ENCODE results near the gene DUSP22. TPM values are rescaled to one million over a fixed set of nuclear protein-coding genes. Genes with fewer than 3 reads are reported as not detected.
"Not testable (repeated sequence)": the region's sequence is repeated elsewhere in the genome, so short reads cannot be mapped to it uniquely, and the experiment has no call there.

DUSP22 gene
- total RNA-seq, 1 experiment from 2014 or later: 14.4 TPM

GRCh38 chr6:323730-324088 lies 31.4 kb downstream of the DUSP22 start:
- DNase-seq (ENCODE audit: low spot score): no peak

DNA sequence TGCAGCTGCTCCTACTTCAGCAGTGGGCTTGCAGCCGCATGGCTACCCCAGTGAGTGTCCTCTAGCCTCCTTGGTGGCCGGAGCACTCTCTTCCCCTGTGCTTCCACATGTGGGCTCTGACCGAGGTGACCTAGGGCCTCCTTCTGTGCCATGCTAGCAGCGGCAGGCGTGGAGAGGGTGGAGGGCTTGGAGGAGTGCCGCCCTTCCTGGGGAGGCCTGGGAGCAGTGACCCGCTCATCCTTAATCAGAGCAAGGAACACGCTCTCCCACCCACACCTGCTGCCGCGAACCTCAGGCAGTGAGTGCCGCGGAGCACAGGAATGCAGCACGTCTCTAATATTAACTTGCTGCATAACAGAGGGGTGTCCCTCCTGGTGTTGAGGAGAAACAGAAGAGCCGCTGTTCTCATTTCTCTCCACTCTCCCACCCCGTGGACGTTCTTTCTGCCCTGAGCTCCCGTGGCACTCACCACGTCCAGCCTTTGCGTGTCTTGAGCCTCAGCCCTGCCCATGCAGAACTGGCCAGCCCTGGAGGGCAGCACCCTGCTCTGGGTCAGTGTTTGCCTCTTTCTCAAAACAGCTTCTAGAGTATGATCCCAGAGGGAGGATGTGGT lies 31.9 kb downstream of the DUSP22 start:
- no peak for DNase-seq (ENCODE audit: low spot score)

DNA sequence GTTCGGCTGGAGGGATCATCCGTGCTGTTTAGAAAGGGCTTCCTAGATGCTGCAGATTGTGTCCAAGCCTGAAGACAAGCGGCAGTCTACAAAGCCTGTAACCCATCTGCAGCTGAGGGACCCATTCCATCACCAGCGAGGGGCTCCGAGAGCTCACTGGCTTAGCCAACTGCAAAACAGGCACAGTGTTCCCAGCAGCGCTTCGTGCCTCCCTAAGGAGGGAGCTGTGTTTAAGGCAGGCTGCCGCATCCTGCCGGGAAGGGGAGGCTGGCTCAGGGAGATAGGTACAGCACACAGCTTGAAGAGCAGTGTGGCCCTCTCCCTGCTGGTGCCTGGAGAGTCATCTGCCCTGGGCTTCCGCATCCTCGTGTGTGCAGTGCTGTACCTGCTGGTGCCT lies 32.4 kb downstream of the DUSP22 start:
- no peak for DNase-seq (ENCODE audit: low spot score)

- DNase-seq (ENCODE audit: low spot score): not testable (repeated sequence)
Measured at GRCh38 chr6:325161-325860, 33.0 kb downstream of the DUSP22 start.

GRCh38 chr6:326066-326465 lies 33.8 kb downstream of the DUSP22 start:
- not testable (repeated sequence) for DNase-seq (ENCODE audit: low spot score)

DNA sequence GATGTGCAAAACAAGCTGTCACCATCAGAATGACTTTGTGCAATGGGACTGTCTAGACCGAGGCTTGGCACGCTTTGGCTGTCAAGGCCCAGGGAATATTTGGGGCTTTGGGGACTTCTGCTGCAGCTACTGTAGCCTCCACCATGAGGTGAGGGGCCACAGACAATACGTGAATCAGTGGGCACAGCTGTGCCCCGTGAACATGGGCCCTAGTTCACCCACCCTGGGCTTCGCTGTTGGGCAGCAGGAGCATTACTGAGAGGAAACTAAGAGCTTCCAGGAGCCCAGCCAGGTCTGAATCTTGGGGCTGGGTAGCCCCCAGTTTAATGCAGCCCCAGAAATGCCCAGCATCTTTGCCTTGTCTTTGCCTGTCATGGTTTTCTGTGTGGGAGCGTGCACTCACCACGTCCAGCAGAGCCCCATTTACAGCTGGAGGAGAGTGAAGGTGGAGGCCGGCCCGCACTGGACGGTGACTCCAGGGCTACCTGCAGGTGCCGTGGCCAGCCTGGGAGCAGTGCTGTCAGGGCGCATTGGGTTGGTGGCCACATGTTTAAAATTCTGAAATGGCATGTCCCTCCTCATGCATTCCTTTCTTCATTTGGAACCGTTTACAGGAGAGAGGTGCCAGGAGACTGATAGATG lies 34.7 kb downstream of the DUSP22 start:
- DNase-seq (ENCODE audit: low spot score): no peak

- DNase-seq (ENCODE audit: low spot score): no peak
Measured at GRCh38 chr6:327538-328116, 35.3 kb downstream of the DUSP22 start.

DNA sequence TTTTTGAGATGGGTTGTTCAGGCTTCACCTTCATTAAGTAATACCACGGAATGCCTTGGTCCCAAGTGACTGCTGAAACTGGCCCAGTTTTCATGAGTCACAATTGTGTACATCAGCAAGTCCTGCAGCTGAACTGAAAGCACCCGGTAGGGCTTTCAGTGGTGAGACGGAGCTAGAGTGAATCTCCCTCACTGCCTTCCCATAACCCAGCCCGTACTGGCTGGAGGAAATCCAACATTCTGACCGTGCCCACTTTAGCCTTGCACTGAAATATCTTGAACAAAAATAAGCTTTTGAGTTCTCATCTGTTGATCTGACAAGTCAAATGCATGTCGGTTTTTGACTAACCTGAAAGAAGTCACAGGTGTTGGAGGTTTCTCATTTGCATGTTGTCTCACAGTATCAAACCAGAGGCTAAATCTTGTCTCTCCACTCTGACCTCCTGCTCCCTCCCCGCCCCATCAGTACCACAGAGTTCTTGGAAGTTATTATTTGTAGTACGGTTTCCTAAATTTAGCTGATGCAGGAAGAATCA lies 35.9 kb downstream of the DUSP22 start:
- no peak for DNase-seq (ENCODE audit: low spot score)

DNA sequence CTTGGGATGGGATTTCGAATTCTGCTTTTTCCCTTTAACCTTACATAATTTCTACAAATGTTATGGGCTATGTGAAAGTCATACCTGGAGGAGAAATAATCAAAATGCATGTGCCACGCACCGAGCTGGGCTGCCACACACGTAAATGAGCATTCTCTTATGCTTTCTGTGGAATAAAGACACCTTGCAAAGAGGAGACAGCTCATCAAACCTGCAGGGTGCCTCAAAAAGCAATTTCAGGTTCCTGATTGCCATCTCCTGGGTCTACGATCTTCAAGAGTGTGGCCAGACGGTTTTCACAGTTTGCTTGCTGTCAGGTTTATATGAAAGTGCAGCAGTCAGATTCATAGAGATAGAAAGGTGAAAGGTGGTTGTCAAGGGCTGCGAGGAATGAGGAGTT lies 36.6 kb downstream of the DUSP22 start:
- no peak for DNase-seq (ENCODE audit: low spot score)

DNA sequence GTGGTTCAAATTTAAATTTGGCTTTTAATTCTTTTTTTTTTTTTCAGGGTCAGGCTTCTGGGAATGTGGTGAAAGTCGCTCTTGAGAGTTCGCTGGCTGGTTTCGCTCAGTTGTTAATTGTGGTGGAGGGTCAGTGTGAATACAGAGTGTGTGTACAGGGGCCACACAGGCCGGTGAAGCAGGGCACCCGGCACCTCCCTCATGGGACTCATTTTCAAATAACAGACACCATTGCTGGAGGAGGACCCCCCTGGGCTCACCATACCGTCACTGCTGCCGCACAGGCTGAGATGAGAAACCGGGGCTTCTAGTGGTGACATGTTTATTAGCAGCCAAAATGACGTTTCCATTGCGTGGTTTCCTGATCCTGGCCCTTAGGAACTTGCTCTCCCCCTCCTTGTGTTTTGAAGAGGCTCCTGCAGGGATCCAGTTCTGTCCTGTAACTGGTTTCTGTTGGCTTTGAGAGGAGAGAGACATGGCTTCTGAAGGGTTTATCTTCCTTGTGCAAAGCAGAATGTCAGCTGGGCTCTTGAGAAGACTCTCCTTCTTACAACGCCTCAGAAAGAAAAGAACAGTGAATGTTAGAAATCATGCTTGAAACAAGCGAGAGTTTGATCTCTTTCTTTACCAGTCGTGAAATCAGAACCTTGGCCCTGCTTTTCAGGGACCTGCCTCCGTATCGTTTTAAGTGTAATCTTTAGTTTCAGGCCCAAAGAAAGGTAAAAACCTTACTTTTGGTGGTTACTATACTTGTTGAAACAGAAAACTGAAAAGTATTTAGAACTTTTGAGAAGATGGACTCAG lies 37.8 kb downstream of the DUSP22 start:
- no peak for DNase-seq (ENCODE audit: low spot score)

DNA sequence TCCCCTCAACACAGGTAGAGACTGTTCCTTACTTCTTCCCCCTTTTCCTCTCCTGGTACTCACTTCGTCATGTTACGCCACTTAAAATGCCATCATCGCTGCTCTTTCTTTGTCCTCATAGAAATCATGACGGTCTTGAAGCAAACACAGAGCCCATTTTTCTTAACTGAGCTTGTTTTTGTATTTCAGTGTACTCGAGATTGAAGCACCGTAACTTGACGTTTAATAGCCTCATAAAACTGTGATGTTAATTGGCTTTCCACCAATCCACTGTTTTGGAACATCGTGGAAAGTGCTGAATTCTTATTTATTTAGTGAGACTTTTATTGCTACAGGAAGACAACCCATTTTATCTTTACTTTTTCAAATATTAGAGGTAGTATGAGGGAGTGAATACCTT lies 38.7 kb downstream of the DUSP22 start:
- DNase-seq (ENCODE audit: low spot score): no peak

DNA sequence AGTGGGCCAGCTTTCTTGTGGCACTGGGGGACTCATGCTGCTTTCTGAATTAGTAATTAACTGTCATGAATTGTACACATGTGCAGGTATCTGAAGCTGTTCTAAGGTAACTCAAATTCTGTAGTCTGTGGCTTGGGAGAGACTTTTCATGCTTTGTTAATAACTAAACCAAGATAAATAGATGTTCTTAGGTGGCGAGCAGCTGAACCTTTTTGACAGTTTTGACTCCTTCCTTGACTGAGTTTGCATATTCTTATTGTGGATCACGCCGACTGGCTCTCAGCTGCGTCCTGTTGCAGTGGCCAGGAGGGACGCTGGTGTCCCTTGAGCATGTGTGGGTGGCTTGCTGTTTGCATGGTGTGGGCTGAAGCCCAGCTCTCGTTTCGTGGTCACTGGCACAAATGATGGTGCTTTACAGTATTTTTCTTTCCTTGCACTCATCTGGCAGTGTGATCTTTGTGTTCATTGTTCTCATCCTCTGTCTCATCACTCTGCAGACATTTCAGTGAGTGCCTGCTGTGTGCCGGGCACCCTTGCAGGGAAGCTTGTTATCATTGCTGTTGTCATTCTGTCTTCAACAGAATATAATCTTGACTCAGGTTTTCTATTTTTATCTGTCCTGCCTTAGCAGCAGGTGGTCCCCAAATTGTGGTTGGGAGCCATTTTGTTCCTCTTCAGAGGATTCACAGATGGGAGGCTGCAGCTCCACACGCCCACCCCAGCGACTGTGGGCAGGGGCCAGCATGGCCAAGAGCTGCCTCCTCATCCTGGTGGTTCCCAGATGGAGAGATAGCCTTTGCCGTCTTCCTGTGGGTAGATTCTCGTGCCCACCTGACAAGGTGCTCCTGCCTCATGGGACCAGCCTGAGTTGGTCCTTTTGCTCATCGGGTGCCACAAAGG lies 39.6 kb downstream of the DUSP22 start:
- no peak for DNase-seq (ENCODE audit: low spot score)

DNA sequence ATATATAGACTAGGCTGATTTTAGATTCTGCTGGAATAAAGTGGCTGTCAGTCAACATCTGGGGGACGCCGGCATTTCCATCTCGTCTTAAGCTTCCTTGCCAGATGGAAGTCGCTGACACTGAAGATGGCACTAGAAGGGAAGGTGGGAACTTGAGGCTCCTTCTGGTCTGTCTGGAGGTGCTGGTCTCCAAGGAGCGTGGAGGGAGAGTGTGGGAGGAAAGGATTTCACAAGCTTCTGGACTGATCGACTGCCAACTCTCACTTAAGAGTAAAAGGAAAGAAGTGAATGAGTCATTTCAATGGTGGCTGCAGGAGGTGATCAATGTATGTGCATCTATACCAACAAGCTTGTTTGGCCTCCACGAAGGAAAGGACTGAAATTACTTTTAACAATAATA lies 40.4 kb downstream of the DUSP22 start:
- DNase-seq (ENCODE audit: low spot score): no peak

DNA sequence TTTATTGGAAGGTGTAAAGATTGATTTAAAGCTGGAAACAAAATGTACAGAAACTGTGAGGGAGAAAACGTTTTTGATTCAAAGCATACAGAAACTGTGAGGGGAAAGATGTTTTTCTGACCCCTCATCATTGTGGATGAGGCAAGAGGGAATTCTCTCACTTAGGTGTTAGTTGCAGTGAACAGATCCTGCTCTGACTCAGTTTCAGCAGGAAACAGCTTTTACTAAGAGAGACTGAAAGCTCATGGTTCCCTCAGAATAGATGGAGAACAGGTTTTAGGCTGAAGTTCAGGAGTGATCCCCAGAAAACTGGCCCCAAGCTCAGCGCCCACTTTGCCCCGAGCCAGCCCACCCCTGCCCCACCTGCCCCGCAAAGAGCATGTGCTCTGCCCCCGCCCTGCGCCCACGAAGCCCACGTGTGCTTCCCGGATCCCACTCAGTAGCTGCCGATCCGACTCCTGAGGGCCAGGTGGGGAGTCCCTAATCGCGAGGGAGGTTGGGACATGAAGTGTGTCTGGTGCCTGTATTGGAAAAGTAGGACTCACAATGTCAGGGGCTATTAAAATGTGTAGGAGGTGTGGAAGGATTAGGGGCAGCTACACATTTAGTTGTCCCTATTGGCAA lies 41.2 kb downstream of the DUSP22 start:
- no peak for DNase-seq (ENCODE audit: low spot score)

GRCh38 chr6:334536-335510 lies 42.5 kb downstream of the DUSP22 start:
- no peak for DNase-seq (ENCODE audit: low spot score)

GRCh38 chr6:335572-335971 lies 43.3 kb downstream of the DUSP22 start:
- DNase-seq (ENCODE audit: low spot score): no peak

- no peak for DNase-seq (ENCODE audit: low spot score)
Measured at GRCh38 chr6:336159-337114, 44.1 kb downstream of the DUSP22 start.
